ENCODE measurements around the gene IL3. TPM values are rescaled to one million over a fixed set of nuclear protein-coding genes. Genes with fewer than 3 reads are reported as not detected.

IL3 gene
- total and polyA plus RNA-seq, 2 donors (not counting 1 experiment from before 2014, with no cell fraction given), result not detected

- Histone ChIP-seq H3K27ac (ENCODE audit: low read length in 2 of 2) (no peak overlapping the region), H3K9ac (ENCODE audit: low read length) (no peak overlapping the region), H3K4me3 (ENCODE audit: control extremely low read depth in 1 of 5, extremely low read depth in 1 of 5, insufficient read depth in 1 of 5, low read depth in 2 of 5, low read length in 4 of 5) (no peak overlapping the region), H4K20me1 (ENCODE audit: control insufficient read depth, insufficient read depth, low read length, poor library complexity, severe bottlenecking) (no peaks in the 10 kb centered on the region), H3K79me2 (ENCODE audit: control insufficient read depth, insufficient read depth, low read length) (no peaks in the 10 kb centered on the region), H3K4me2 (replicated peaks; ENCODE audit: low read depth, low read length, poor library complexity, severe bottlenecking) (no peak overlapping the region), H2AFZ (ENCODE audit: insufficient read depth, low read depth, low read length, poor library complexity, severe bottlenecking) (no peak overlapping the region), H3K9me3 (ENCODE audit: control extremely low read depth in 1 of 3, control insufficient read depth in 2 of 3, insufficient read depth in 1 of 3, low read length in 2 of 3) (no peaks in the 10 kb centered on the region), H3K27me3 (replicated peaks in 1 of 4; ENCODE audit: control extremely low read depth in 1 of 4, control insufficient read depth in 3 of 4, insufficient read depth in 4 of 4, low read length in 3 of 4) (no peaks in the 10 kb centered on the region), H3K4me1 (ENCODE audit: control insufficient read depth in 2 of 2, insufficient read depth in 2 of 2, low read length in 2 of 2) (peaks cover 0 to under 1% of the 10 kb centered on the region in 2 donors), H3K36me3 (replicated peaks in 1 of 2; ENCODE audit: control extremely low read depth in 1 of 2, control insufficient read depth in 1 of 2, extremely low read depth in 1 of 2, insufficient read depth in 2 of 2, low read length in 1 of 2) (no peaks in the 10 kb centered on the region)
- Mint-ChIP-seq H3K4me3 (no peak overlapping the region), H3K27me3 (no peaks in the 10 kb centered on the region), H3K4me1 (peaks cover 6% of the 10 kb centered on the region), H3K9me3 (ENCODE audit: insufficient read depth) (no peaks in the 10 kb centered on the region), H3K27ac (no peak overlapping the region)
- no peak for TF ChIP-seq CTCF (IDR thresholded peaks at IDR 0.05)
- no peak for TF ChIP-seq EZH2 (IDR thresholded peaks at IDR 0.05; ENCODE audit: borderline replicate concordance, insufficient read depth, low read depth, low read length, poor library complexity, severe bottlenecking)
- intact Hi-C loops (cut with micrococcal nuclease), result no loop called here
- ATAC-seq (ENCODE audit: low read depth) (no peak), DNase-seq (no peak)
- ChIA-PET POLR2A (no interaction called here), CTCF (interaction anchor here (1.2 kb wide), 1 partner anchor 91 kb away, joined by 3 read pairs; no protein-coding TSS in a partner anchor)
- no CpG with 5 or more reads among the region's 1 CpG for WGBS (ENCODE audit: insufficient coverage)
Observed at GRCh38 chr5:132089363-132089762, 28.9 kb downstream of the IL3 start.

GRCh38 chr5:132090107-132090506 is 29.7 kb downstream of the IL3 start:
- Histone ChIP-seq H3K27ac (ENCODE audit: low read length in 2 of 2) (no peak overlapping the region), H3K4me3 (ENCODE audit: control extremely low read depth in 1 of 5, extremely low read depth in 1 of 5, insufficient read depth in 1 of 5, low read depth in 2 of 5, low read length in 4 of 5) (no peak overlapping the region), H3K27me3 (replicated peaks in 1 of 4; ENCODE audit: control extremely low read depth in 1 of 4, control insufficient read depth in 3 of 4, insufficient read depth in 4 of 4, low read length in 3 of 4) (no peaks in the 10 kb centered on the region), H3K9ac (ENCODE audit: low read length) (no peak overlapping the region), H4K20me1 (ENCODE audit: control insufficient read depth, insufficient read depth, low read length, poor library complexity, severe bottlenecking) (no peaks in the 10 kb centered on the region), H3K9me3 (ENCODE audit: control extremely low read depth in 1 of 3, control insufficient read depth in 2 of 3, insufficient read depth in 1 of 3, low read length in 2 of 3) (no peaks in the 10 kb centered on the region), H2AFZ (ENCODE audit: insufficient read depth, low read depth, low read length, poor library complexity, severe bottlenecking) (no peak overlapping the region), H3K36me3 (replicated peaks in 1 of 2; ENCODE audit: control extremely low read depth in 1 of 2, control insufficient read depth in 1 of 2, extremely low read depth in 1 of 2, insufficient read depth in 2 of 2, low read length in 1 of 2) (no peaks in the 10 kb centered on the region), H3K79me2 (ENCODE audit: control insufficient read depth, insufficient read depth, low read length) (no peaks in the 10 kb centered on the region), H3K4me1 (ENCODE audit: control insufficient read depth in 2 of 2, insufficient read depth in 2 of 2, low read length in 2 of 2) (peaks cover 5 to 8% of the 10 kb centered on the region in 2 donors), H3K4me2 (replicated peaks; ENCODE audit: low read depth, low read length, poor library complexity, severe bottlenecking) (no peak overlapping the region)
- no peak for TF ChIP-seq CTCF (IDR thresholded peaks at IDR 0.05)
- no peak for TF ChIP-seq EZH2 (IDR thresholded peaks at IDR 0.05; ENCODE audit: borderline replicate concordance, insufficient read depth, low read depth, low read length, poor library complexity, severe bottlenecking)
- DNase-seq, result no peak
- ATAC-seq (ENCODE audit: low read depth), result no peak
- H3K27ac Mint-ChIP-seq, result no peak overlapping the region
- no peaks in the 10 kb centered on the region for H3K9me3 Mint-ChIP-seq (ENCODE audit: insufficient read depth)
- POLR2A ChIA-PET, result no interaction called here
- intact Hi-C loops (cut with micrococcal nuclease), result no loop called here
- H3K27me3 Mint-ChIP-seq, result no peaks in the 10 kb centered on the region
- peaks cover 11% of the 10 kb centered on the region for H3K4me1 Mint-ChIP-seq
- no peak overlapping the region for H3K4me3 Mint-ChIP-seq
- CTCF ChIA-PET, result interaction anchor here (1.2 kb wide), 1 partner anchor 90 kb away, joined by 3 read pairs; no protein-coding TSS in a partner anchor

Data from B cell (primary cell).